PFSK-1 (cell line): Measurements from ENCODE around the gene MTF2.

Experiments used
- FOXP2 ChIP-seq: optimal IDR thresholded peaks from 2 replicates; pipeline ENCODE3; 2011; ENCODE audit warnings: borderline replicate concordance, control low read depth, inconsistent platforms; ENCODE audit not compliant: insufficient read depth; ENCODE audit errors: extremely low read length, extremely low read depth
- POLR2AphosphoS5 ChIP-seq: IDR thresholded peaks from 2 replicates; pipeline ENCODE4 v1.6.1; 2012; ENCODE audit warnings: low read depth, mild to moderate bottlenecking, control low read depth, low read length, moderate library complexity
- SIN3A ChIP-seq: IDR thresholded peaks from 2 replicates; pipeline ENCODE4 v1.6.1; 2012; ENCODE audit warnings: mild to moderate bottlenecking, low read length, moderate library complexity, borderline replicate concordance; ENCODE audit not compliant: insufficient read depth
- TAF1 ChIP-seq: IDR thresholded peaks from 2 replicates; pipeline ENCODE4 v1.6.1; 2012; ENCODE audit warnings: low read length, control low read depth, borderline replicate concordance; ENCODE audit not compliant: insufficient read depth
- TF ChIP-seq, protein P1 (sequence below), 2 experiments: IDR thresholded peaks; 2 replicates each; pipeline versions ENCODE4 v1.6.1 to v1.8.0; 2011 to 2012; ENCODE audit warnings: low read depth in 2 of 2, low read length in 2 of 2, control low read depth in 1 of 2, inconsistent platforms in 1 of 2, mild to moderate bottlenecking in 1 of 2, moderate library complexity in 1 of 2; ENCODE audit not compliant: insufficient read depth in 1 of 2

MTF2 gene

DNA sequence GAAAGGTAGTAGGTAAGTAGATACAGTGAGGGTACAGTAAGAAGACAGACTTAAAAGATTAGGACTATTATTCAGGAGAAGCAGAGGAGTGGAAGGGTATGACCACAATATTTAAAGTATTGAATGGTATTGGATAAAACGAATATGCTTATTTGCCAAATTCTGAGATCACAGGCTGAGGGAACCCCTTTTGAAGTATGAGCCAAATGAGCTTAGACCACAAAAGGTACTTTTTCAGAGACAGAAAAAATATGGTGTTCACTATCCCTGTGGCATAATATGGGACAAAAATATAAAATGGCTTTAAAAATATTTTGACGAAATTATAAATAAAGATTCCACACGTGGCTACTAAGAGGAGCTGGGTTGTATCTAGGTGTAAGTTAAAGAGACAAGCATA, 880 bp upstream of the MTF2 start:
- TF ChIP-seq, protein P1, sequence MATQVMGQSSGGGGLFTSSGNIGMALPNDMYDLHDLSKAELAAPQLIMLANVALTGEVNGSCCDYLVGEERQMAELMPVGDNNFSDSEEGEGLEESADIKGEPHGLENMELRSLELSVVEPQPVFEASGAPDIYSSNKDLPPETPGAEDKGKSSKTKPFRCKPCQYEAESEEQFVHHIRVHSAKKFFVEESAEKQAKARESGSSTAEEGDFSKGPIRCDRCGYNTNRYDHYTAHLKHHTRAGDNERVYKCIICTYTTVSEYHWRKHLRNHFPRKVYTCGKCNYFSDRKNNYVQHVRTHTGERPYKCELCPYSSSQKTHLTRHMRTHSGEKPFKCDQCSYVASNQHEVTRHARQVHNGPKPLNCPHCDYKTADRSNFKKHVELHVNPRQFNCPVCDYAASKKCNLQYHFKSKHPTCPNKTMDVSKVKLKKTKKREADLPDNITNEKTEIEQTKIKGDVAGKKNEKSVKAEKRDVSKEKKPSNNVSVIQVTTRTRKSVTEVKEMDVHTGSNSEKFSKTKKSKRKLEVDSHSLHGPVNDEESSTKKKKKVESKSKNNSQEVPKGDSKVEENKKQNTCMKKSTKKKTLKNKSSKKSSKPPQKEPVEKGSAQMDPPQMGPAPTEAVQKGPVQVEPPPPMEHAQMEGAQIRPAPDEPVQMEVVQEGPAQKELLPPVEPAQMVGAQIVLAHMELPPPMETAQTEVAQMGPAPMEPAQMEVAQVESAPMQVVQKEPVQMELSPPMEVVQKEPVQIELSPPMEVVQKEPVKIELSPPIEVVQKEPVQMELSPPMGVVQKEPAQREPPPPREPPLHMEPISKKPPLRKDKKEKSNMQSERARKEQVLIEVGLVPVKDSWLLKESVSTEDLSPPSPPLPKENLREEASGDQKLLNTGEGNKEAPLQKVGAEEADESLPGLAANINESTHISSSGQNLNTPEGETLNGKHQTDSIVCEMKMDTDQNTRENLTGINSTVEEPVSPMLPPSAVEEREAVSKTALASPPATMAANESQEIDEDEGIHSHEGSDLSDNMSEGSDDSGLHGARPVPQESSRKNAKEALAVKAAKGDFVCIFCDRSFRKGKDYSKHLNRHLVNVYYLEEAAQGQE (IDR thresholded peaks at IDR 0.05; ENCODE audit: insufficient read depth in 1 of 2, low read depth in 2 of 2, low read length in 2 of 2): no peak
- TF ChIP-seq POLR2AphosphoS5 (no peak), FOXP2 (no peak), SIN3A (no peak), TAF1 (no peak)

DNA sequence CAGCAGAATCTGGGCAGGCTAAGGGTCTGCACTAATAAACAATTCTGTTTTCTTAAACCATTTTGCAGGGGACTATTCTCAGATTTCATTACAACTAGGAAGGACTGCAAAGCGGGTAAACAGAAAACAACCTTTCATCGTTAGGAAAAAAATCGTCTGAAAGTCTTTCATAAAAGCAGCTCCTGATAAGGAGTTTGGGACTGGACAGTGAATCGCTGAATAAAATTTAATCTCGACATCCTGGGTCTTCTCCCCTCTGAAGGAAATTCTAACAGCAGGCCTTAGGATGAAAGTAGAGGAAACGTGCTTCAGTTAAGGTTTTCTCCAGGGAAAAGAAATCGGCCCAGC, 471 bp upstream of the MTF2 start:
- TF ChIP-seq, protein P1 (IDR thresholded peaks at IDR 0.05; ENCODE audit: insufficient read depth in 1 of 2, low read depth in 2 of 2, low read length in 2 of 2): no peak
- TF ChIP-seq POLR2AphosphoS5 (no peak), SIN3A (no peak)

DNA sequence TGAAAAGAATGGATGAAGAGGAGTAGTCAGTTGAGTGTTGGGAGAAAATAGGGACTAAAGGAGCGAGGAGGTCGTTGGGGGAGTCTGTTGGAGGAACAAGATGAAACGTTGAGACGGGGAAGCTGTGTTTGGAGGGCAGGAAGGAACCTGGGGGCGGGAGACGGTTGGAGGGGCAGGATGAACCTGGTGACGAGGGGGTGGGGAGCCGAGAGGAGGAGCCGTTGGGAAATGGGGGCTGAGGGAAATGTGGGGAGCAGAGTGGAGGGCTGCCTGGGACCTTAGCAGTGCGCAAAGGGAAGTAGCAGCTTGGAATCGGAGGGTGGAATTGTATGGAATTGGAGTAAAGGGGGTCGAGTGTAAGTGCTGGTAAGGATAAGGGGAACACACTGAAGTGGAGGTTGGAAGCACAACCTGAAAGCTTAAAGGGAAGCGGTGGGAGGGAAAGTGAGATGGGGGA, 630 bp downstream of the MTF2 start:
- TF ChIP-seq, protein P1 (IDR thresholded peaks at IDR 0.05; ENCODE audit: insufficient read depth in 1 of 2, low read depth in 2 of 2, low read length in 2 of 2): no peak
- no peak for TF ChIP-seq TAF1
- no peak for TF ChIP-seq FOXP2
- no peak for TF ChIP-seq POLR2AphosphoS5
- TF ChIP-seq SIN3A: no peak

DNA sequence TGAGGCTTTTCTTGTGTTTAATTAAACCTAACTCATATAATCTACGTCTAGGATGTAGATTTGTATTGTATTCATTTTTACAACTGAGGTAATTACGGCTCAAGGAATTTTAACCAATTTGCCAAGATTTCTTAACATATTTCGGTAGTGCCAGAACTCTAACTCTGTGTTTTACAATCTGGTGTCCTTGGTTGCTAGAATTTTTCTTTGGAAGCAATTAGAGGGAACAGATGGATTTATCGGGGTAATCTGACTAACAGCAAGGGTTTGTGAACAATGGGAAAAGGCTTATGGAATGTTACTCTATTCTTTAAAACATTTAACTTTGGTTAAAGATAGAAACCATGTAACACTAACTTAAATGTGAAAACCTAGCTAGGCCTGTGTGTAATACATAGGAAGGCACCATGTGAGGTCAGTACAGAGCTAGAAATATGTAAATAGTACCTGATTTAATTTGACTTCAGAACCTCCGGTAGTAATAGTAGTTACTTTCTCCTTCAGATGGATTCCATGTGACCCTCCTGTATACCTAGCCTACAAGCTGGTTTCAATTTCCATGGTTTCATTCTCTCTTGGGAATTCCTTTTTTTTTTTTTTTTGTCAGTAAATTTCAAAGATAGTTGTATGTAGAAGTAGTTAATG, 1.2 kb downstream of the MTF2 start:
- TF ChIP-seq, protein P1 (IDR thresholded peaks at IDR 0.05; ENCODE audit: insufficient read depth in 1 of 2, low read depth in 2 of 2, low read length in 2 of 2): no peak
- no peak for TF ChIP-seq TAF1
- TF ChIP-seq SIN3A: no peak
- TF ChIP-seq FOXP2: no peak
- TF ChIP-seq POLR2AphosphoS5: no peak

DNA sequence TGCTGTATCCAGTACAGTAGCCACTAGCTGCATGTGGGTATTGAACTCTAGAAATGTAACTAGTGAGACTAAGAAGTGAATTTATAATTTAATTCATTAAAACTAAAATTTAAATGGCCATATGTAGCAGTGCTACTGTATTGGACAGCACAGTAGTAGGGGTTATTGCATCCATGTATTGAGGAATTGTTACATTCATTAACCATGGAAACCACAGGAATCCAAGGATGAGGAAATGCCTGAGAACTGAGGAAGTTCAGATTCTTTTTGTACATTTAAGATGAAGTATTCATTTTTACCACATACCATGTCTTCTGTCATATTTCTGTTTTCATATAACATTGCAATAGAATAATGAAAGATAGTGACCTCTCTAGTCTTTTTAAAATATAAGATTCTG, 2.6 kb downstream of the MTF2 start:
- no peak for TF ChIP-seq TAF1
- TF ChIP-seq FOXP2: no peak
- TF ChIP-seq SIN3A: no peak
- TF ChIP-seq POLR2AphosphoS5: no peak
- TF ChIP-seq, protein P1 (IDR thresholded peaks at IDR 0.05; ENCODE audit: insufficient read depth in 1 of 2, low read depth in 2 of 2, low read length in 2 of 2): no peak
